Mucosa of descending colon (tissue), 3 donors: Measurements from ENCODE around the gene CACNA1C. TPM values are rescaled to one million over a fixed set of nuclear protein-coding genes. Genes with fewer than 3 reads are reported as not detected.

Source experiments
- ATAC-seq: fragments of 200-7000 bp; cut with Tn5 transposase; one replicate; pipeline ENCODE4 v1.9.1; 2020; ENCODE audit warnings: mild to moderate bottlenecking, moderate library complexity
- DNase-seq, 3 donors: peaks; one replicate each; pipeline ENCODE4 v3.0.0-alpha.2; 2020
- H3K36me3 ChIP-seq: fragments of 200-600 bp; one replicate; pipeline ENCODE4 v1.8.0; 2021; ENCODE audit warnings: low read depth, mild to moderate bottlenecking
- H3K4me1 ChIP-seq: fragments of 200-600 bp; one replicate; pipeline ENCODE4 v1.8.0; 2021; ENCODE audit warnings: low read depth, mild to moderate bottlenecking
- H3K4me3 ChIP-seq: fragments of 200-600 bp; one replicate; pipeline ENCODE4 v1.8.0; 2021; ENCODE audit warnings: mild to moderate bottlenecking
- H3K9me3 ChIP-seq: fragments of 200-600 bp; one replicate; pipeline ENCODE4 v1.8.0; 2021; ENCODE audit warnings: mild to moderate bottlenecking
- CTCF ChIP-seq: fragments of 200-600 bp; IDR thresholded peaks from one replicate; pipeline ENCODE4 v1.8.0; 2022; ENCODE audit warnings: antibody characterized with exemption, mild to moderate bottlenecking
- intact Hi-C, 2 donors: fragments of 100-400 bp; cut with DNase I in 1 of 2; cut with micrococcal nuclease in 1 of 2; formaldehyde crosslinking; loops; one replicate each; pipeline versions ENCODE4 v1.11.0 to v1.11.1; 2022; cut with DNase I, micrococcal nuclease
- total RNA-seq, 3 donors: library from RNA; stranded (reverse); fragmentation: NEBNext Ultra II Directional in 2 of 3; extraction: Animal tissue kit (Norgen Biotek cat#: 25700) in 2 of 3; gene quantifications; one replicate each; pipeline versions ENCODE4 v1.2.1 to v1.2.4, GENCODE V29; 2021 to 2023
- donor health status: DM: no; HTN: no; CAD: no; lungs with moderate emphysema.
- donor health status: DM: no; HTN: no; CAD: no.
- donor health status: DM: no; HTN: yes; CAD: no.

Gene CACNA1C
- total RNA-seq, 3 donors from 2014 or later, result 5.5 to 89.4 (median 9.2) TPM

GRCh38 chr12:2526371-2526770, 473.6 kb downstream of the CACNA1C start:
- DNase-seq, result peak in 1 of 3 donors; percentile 56
- no peak overlapping the region for H3K4me3 ChIP-seq
- H3K4me1 ChIP-seq, result no peaks in the 10 kb centered on the region
- H3K9me3 ChIP-seq, result no peaks in the 10 kb centered on the region
- peak; percentile 73 for ATAC-seq
- no peaks in the 10 kb centered on the region for H3K36me3 ChIP-seq
- intact Hi-C loops, result no loop called here
- no peak for TF ChIP-seq CTCF

- Histone ChIP-seq H3K4me3 (no peak overlapping the region), H3K4me1 (no peaks in the 10 kb centered on the region), H3K36me3 (no peaks in the 10 kb centered on the region), H3K9me3 (no peaks in the 10 kb centered on the region)
- intact Hi-C loops, result no loop called here
- no peak for TF ChIP-seq CTCF
- ATAC-seq, result no peak
- no peak for DNase-seq
Measured at GRCh38 chr12:2528001-2528400, 475.2 kb downstream of the CACNA1C start.

GRCh38 chr12:2529807-2530206, 477.0 kb downstream of the CACNA1C start:
- intact Hi-C loops, result no loop called here
- DNase-seq (no peak), ATAC-seq (no peak)
- H3K9me3 ChIP-seq, result no peaks in the 10 kb centered on the region
- H3K4me1 ChIP-seq, result no peaks in the 10 kb centered on the region
- H3K4me3 ChIP-seq, result no peak overlapping the region
- TF ChIP-seq CTCF, result no peak
- H3K36me3 ChIP-seq, result no peaks in the 10 kb centered on the region

- H3K4me3 ChIP-seq, result no peak overlapping the region
- H3K36me3 ChIP-seq, result no peaks in the 10 kb centered on the region
- DNase-seq, result no peak
- ATAC-seq, result no peak
- no peaks in the 10 kb centered on the region for H3K9me3 ChIP-seq
- no peak for TF ChIP-seq CTCF
- intact Hi-C loops, result no loop called here
- H3K4me1 ChIP-seq, result no peaks in the 10 kb centered on the region
Measured at GRCh38 chr12:2531371-2531770, 478.6 kb downstream of the CACNA1C start.

GRCh38 chr12:2533036-2533435, 480.2 kb downstream of the CACNA1C start:
- no peak for TF ChIP-seq CTCF
- H3K4me1 ChIP-seq, result no peaks in the 10 kb centered on the region
- ATAC-seq (no peak), DNase-seq (no peak)
- no peak overlapping the region for H3K4me3 ChIP-seq
- no peaks in the 10 kb centered on the region for H3K36me3 ChIP-seq
- intact Hi-C loops, result no loop called here
- no peaks in the 10 kb centered on the region for H3K9me3 ChIP-seq

- ATAC-seq, result no peak
- TF ChIP-seq CTCF, result no peak
Measured at GRCh38 chr12:2535583-2536204, 482.9 kb downstream of the CACNA1C start.

More at GRCh38 chr12:2535583-2536204, 482.9 kb downstream of the CACNA1C start:
- no peaks in the 10 kb centered on the region for H3K4me1 ChIP-seq
- no peaks in the 10 kb centered on the region for H3K36me3 ChIP-seq
- H3K9me3 ChIP-seq, result no peaks in the 10 kb centered on the region
- intact Hi-C loops, result no loop called here
- no peak overlapping the region for H3K4me3 ChIP-seq
- DNase-seq, result no peak
